Measurements from ENCODE around the gene NPFFR2.

DNA sequence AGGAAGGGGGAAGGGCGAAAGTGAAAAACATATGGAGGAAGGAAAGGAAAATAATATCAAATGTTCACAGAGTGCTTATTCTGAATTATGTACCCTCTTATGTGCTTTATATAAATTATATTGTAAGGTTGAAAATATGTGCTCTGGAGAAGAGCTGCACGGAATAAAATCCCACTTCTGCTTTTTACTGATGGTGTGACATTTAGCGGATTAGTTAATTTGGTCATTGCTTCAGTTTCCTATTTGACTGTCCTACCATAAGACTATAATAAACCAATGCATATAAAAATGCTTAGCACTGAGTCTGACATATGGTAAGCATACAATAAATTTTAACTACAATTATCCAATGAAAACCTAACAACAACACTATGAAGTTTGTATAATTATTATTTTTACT, 86.2 kb downstream of the NPFFR2 start:
- TF ChIP-seq, protein P1, sequence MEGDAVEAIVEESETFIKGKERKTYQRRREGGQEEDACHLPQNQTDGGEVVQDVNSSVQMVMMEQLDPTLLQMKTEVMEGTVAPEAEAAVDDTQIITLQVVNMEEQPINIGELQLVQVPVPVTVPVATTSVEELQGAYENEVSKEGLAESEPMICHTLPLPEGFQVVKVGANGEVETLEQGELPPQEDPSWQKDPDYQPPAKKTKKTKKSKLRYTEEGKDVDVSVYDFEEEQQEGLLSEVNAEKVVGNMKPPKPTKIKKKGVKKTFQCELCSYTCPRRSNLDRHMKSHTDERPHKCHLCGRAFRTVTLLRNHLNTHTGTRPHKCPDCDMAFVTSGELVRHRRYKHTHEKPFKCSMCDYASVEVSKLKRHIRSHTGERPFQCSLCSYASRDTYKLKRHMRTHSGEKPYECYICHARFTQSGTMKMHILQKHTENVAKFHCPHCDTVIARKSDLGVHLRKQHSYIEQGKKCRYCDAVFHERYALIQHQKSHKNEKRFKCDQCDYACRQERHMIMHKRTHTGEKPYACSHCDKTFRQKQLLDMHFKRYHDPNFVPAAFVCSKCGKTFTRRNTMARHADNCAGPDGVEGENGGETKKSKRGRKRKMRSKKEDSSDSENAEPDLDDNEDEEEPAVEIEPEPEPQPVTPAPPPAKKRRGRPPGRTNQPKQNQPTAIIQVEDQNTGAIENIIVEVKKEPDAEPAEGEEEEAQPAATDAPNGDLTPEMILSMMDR (IDR thresholded peaks at IDR 0.05) = no peak
- TF ChIP-seq POLR2A (IDR thresholded peaks at IDR 0.05; ENCODE audit: low read depth) = no peak
